Activated T-cell treated with anti-CD3 and anti-CD28 coated beads, Interleukin-2, amount 50 U/mL, for 4 hours (primary cell): Measurements from ENCODE around the gene LRRC9. TPM values are rescaled to one million over a fixed set of nuclear protein-coding genes. Genes with fewer than 3 reads are reported as not detected.
A peak's percentile ranks its signal among the peaks of the same experiment; 100 is the strongest.
"Not testable (repeated sequence)": the region's sequence is repeated elsewhere in the genome, so short reads cannot be mapped to it uniquely, and the experiment has no call there.

Experiments
- ATAC-seq, 2 donors: fragments of 200-7000 bp; cut with Tn5 transposase; one replicate each; pipeline ENCODE4 v1.10.0; 2021
- DNase-seq: peaks from one replicate; pipeline ENCODE4 v3.0.0-alpha.2; 2020
- H3K27me3 Mint-ChIP-seq: one replicate; pipeline ENCODE4 v1.8.0; 2021; ENCODE audit warnings: low read depth, mixed read lengths
- H3K36me3 Mint-ChIP-seq: one replicate; pipeline ENCODE4 v1.8.0; 2022; ENCODE audit warnings: mixed read lengths; ENCODE audit not compliant: insufficient read depth
- H3K4me1 Mint-ChIP-seq: one replicate; pipeline ENCODE4 v1.8.0; 2021; ENCODE audit warnings: low read depth, mixed read lengths
- H3K4me3 Mint-ChIP-seq: one replicate; pipeline ENCODE4 v1.8.0; 2021; ENCODE audit warnings: mild to moderate bottlenecking, moderate library complexity, mixed read lengths
- H3K9me3 Mint-ChIP-seq: one replicate; pipeline ENCODE4 v1.8.0; 2021; ENCODE audit warnings: mixed read lengths
- total RNA-seq, 3 donors: library from RNA; stranded (reverse); gene quantifications; one replicate each; pipeline ENCODE4 v1.2.1, GENCODE V29; 2021

LRRC9 gene
- total RNA-seq, 3 donors from 2014 or later = not detected

GRCh38 chr14:59986556-59987059, 66.7 kb downstream of the LRRC9 start:
- no peak for ATAC-seq
- Mint-ChIP-seq H3K36me3 (no peaks in the 10 kb centered on the region), H3K4me1 (no peaks in the 10 kb centered on the region), H3K4me3 (no peak overlapping the region), H3K9me3 (no peaks in the 10 kb centered on the region), H3K27me3 (peaks cover 6% of the 10 kb centered on the region)
- no peak for DNase-seq

GRCh38 chr14:59997449-59997848, 77.5 kb downstream of the LRRC9 start:
- ATAC-seq (no peak), DNase-seq (no peak)
- no peak overlapping the region for H3K4me3 Mint-ChIP-seq
- no peaks in the 10 kb centered on the region for H3K9me3 Mint-ChIP-seq
- H3K4me1 Mint-ChIP-seq = no peaks in the 10 kb centered on the region
- H3K27me3 Mint-ChIP-seq = peaks cover 8% of the 10 kb centered on the region
- no peaks in the 10 kb centered on the region for H3K36me3 Mint-ChIP-seq

- H3K36me3 Mint-ChIP-seq = no peaks in the 10 kb centered on the region
- peaks cover 8% of the 10 kb centered on the region for H3K27me3 Mint-ChIP-seq
- no peaks in the 10 kb centered on the region for H3K9me3 Mint-ChIP-seq
- ATAC-seq (no peak), DNase-seq (no peak)
- no peaks in the 10 kb centered on the region for H3K4me1 Mint-ChIP-seq
- H3K4me3 Mint-ChIP-seq = no peak overlapping the region
These were observed 78.0 kb downstream of the LRRC9 start for GRCh38 chr14:59997966-59998365.

- H3K27me3 Mint-ChIP-seq = peaks cover 6% of the 10 kb centered on the region
- DNase-seq (no peak), ATAC-seq (no peak)
- no peak overlapping the region for H3K4me3 Mint-ChIP-seq
- H3K36me3 Mint-ChIP-seq = no peaks in the 10 kb centered on the region
- H3K9me3 Mint-ChIP-seq = no peaks in the 10 kb centered on the region
- no peaks in the 10 kb centered on the region for H3K4me1 Mint-ChIP-seq
These were observed 78.6 kb downstream of the LRRC9 start for GRCh38 chr14:59998564-59998963.

GRCh38 chr14:60002819-60003492, 83.0 kb downstream of the LRRC9 start:
- Mint-ChIP-seq H3K36me3 (no peaks in the 10 kb centered on the region), H3K4me3 (no peak overlapping the region), H3K27me3 (peaks cover 4% of the 10 kb centered on the region), H3K9me3 (no peaks in the 10 kb centered on the region), H3K4me1 (no peaks in the 10 kb centered on the region)
- DNase-seq = no peak
- ATAC-seq = no peak

- DNase-seq (no peak), ATAC-seq (no peak)
- H3K4me3 Mint-ChIP-seq = no peak overlapping the region
- H3K9me3 Mint-ChIP-seq = no peaks in the 10 kb centered on the region
- H3K27me3 Mint-ChIP-seq = peaks cover 5% of the 10 kb centered on the region
- no peaks in the 10 kb centered on the region for H3K4me1 Mint-ChIP-seq
- no peaks in the 10 kb centered on the region for H3K36me3 Mint-ChIP-seq
These were observed 84.0 kb downstream of the LRRC9 start for GRCh38 chr14:60003991-60004390.

- ATAC-seq (no peak), DNase-seq (no peak)
- Mint-ChIP-seq H3K9me3 (peaks cover 8% of the 10 kb centered on the region), H3K36me3 (no peaks in the 10 kb centered on the region), H3K4me3 (no peak overlapping the region), H3K27me3 (peaks cover 9% of the 10 kb centered on the region), H3K4me1 (no peaks in the 10 kb centered on the region)
These were observed 88.1 kb downstream of the LRRC9 start for GRCh38 chr14:60008042-60008441.

GRCh38 chr14:60010263-60010662, 90.3 kb downstream of the LRRC9 start:
- H3K4me1 Mint-ChIP-seq, H3K27me3 Mint-ChIP-seq, H3K4me3 Mint-ChIP-seq, DNase-seq, ATAC-seq, H3K36me3 Mint-ChIP-seq: not testable (repeated sequence)
- peaks cover 16% of the 10 kb centered on the region for H3K9me3 Mint-ChIP-seq

- H3K4me1 Mint-ChIP-seq = no peaks in the 10 kb centered on the region
- peaks cover 4% of the 10 kb centered on the region for H3K27me3 Mint-ChIP-seq
- no peak for DNase-seq
- peaks cover 16% of the 10 kb centered on the region for H3K9me3 Mint-ChIP-seq
- H3K4me3 Mint-ChIP-seq = no peak overlapping the region
- H3K36me3 Mint-ChIP-seq = no peaks in the 10 kb centered on the region
- ATAC-seq = no peak
These were observed 94.5 kb downstream of the LRRC9 start for GRCh38 chr14:60014402-60014801.

GRCh38 chr14:60021619-60022018, 101.7 kb downstream of the LRRC9 start:
- H3K36me3 Mint-ChIP-seq = no peaks in the 10 kb centered on the region
- H3K27me3 Mint-ChIP-seq = peaks cover 5% of the 10 kb centered on the region
- no peak for DNase-seq
- H3K9me3 Mint-ChIP-seq = no peaks in the 10 kb centered on the region
- no peaks in the 10 kb centered on the region for H3K4me1 Mint-ChIP-seq
- no peak overlapping the region for H3K4me3 Mint-ChIP-seq
- ATAC-seq = no peak

- ATAC-seq = no peak
- H3K36me3 Mint-ChIP-seq = no peaks in the 10 kb centered on the region
- peaks cover 9% of the 10 kb centered on the region for H3K27me3 Mint-ChIP-seq
- no peaks in the 10 kb centered on the region for H3K9me3 Mint-ChIP-seq
- H3K4me1 Mint-ChIP-seq = no peaks in the 10 kb centered on the region
- DNase-seq = no peak
- no peak overlapping the region for H3K4me3 Mint-ChIP-seq
These were observed 105.6 kb downstream of the LRRC9 start for GRCh38 chr14:60025571-60025970.

GRCh38 chr14:60035177-60035576, 115.2 kb downstream of the LRRC9 start:
- H3K36me3 Mint-ChIP-seq = peaks cover 2% of the 10 kb centered on the region
- H3K27me3 Mint-ChIP-seq = peaks cover 9% of the 10 kb centered on the region
- DNase-seq (no peak), ATAC-seq (no peak)
- H3K4me1 Mint-ChIP-seq = no peaks in the 10 kb centered on the region
- no peaks in the 10 kb centered on the region for H3K9me3 Mint-ChIP-seq
- no peak overlapping the region for H3K4me3 Mint-ChIP-seq

- not testable (repeated sequence) for DNase-seq
- H3K27me3 Mint-ChIP-seq = peaks cover 16% of the 10 kb centered on the region
These were observed 128.0 kb downstream of the LRRC9 start for GRCh38 chr14:60047976-60048375.

GRCh38 chr14:60051721-60052221, 131.8 kb downstream of the LRRC9 start:
- ATAC-seq (peak; percentile 46), DNase-seq (no peak)
- no peaks in the 10 kb centered on the region for H3K9me3 Mint-ChIP-seq
- H3K36me3 Mint-ChIP-seq = no peaks in the 10 kb centered on the region
- H3K4me1 Mint-ChIP-seq = peaks cover 25% of the 10 kb centered on the region
- peaks cover 13% of the 10 kb centered on the region for H3K27me3 Mint-ChIP-seq
- no peak overlapping the region for H3K4me3 Mint-ChIP-seq

More at GRCh38 chr14:60047976-60048375, 128.0 kb downstream of the LRRC9 start:
- H3K4me1 Mint-ChIP-seq = peaks cover 25% of the 10 kb centered on the region
- not testable (repeated sequence) for H3K9me3 Mint-ChIP-seq, H3K36me3 Mint-ChIP-seq, ATAC-seq, H3K4me3 Mint-ChIP-seq

GRCh38 chr14:60058087-60058486, 138.1 kb downstream of the LRRC9 start:
- H3K27me3 Mint-ChIP-seq = peaks cover 14% of the 10 kb centered on the region
- H3K9me3 Mint-ChIP-seq = no peaks in the 10 kb centered on the region
- no peak overlapping the region for H3K4me3 Mint-ChIP-seq
- no peaks in the 10 kb centered on the region for H3K36me3 Mint-ChIP-seq
- ATAC-seq (no peak), DNase-seq (no peak)
- H3K4me1 Mint-ChIP-seq = no peaks in the 10 kb centered on the region
